Kidney glomerular epithelial cell (primary cell): ENCODE measurements around the gene STXBP6.

ENCODE experiments used
- DNase-seq: peaks from one replicate; lab custom pipeline; 2025; lab: John Stamatoyannopoulos, UW

The STXBP6 gene

GRCh38 chr14:24885410-24885913 lies 164.5 kb downstream of the STXBP6 start:
- no peak for DNase-seq

GRCh38 chr14:24883576-24883975 lies 166.4 kb downstream of the STXBP6 start:
- DNase-seq: no peak

- no peak for DNase-seq
These were observed 168.6 kb downstream of the STXBP6 start for GRCh38 chr14:24881116-24881893.

GRCh38 chr14:24880689-24881088 lies 169.3 kb downstream of the STXBP6 start:
- DNase-seq: no peak

GRCh38 chr14:24879661-24880386 lies 170.1 kb downstream of the STXBP6 start:
- DNase-seq: no peak

- no peak for DNase-seq
These were observed 173.0 kb downstream of the STXBP6 start for GRCh38 chr14:24876996-24877395.

GRCh38 chr14:24875991-24876878 lies 173.7 kb downstream of the STXBP6 start:
- DNase-seq: no peak

GRCh38 chr14:24875203-24875838 lies 174.6 kb downstream of the STXBP6 start:
- no peak for DNase-seq

- no peak for DNase-seq
These were observed 175.3 kb downstream of the STXBP6 start for GRCh38 chr14:24874514-24875202.

GRCh38 chr14:24873551-24873950 lies 176.4 kb downstream of the STXBP6 start:
- no peak for DNase-seq

GRCh38 chr14:24870949-24871701 lies 178.8 kb downstream of the STXBP6 start:
- DNase-seq: no peak

- no peak for DNase-seq
These were observed 181.6 kb downstream of the STXBP6 start for GRCh38 chr14:24868389-24868788.

- DNase-seq: no peak
These were observed 183.8 kb downstream of the STXBP6 start for GRCh38 chr14:24866067-24866639.

GRCh38 chr14:24863968-24864684 lies 185.8 kb downstream of the STXBP6 start:
- no peak for DNase-seq

GRCh38 chr14:24861083-24861630 lies 188.8 kb downstream of the STXBP6 start:
- peak; percentile 90 for DNase-seq

GRCh38 chr14:24859559-24859958 lies 190.4 kb downstream of the STXBP6 start:
- DNase-seq: no peak

- DNase-seq: no peak
These were observed 191.3 kb downstream of the STXBP6 start for GRCh38 chr14:24858684-24859083.

GRCh38 chr14:24858052-24858451 lies 191.9 kb downstream of the STXBP6 start:
- no peak for DNase-seq

- no peak for DNase-seq
These were observed 192.7 kb downstream of the STXBP6 start for GRCh38 chr14:24857277-24857676.
